Glutamatergic neuron (in vitro differentiated cells): ENCODE results near the gene CDC42BPB. TPM values are rescaled to one million over a fixed set of nuclear protein-coding genes. Genes with fewer than 3 reads are reported as not detected.

Experiments
- DNase-seq: peaks from one replicate; pipeline ENCODE4 v3.0.0; 2022
- H3K27ac Mint-ChIP-seq: one replicate; pipeline ENCODE4 v1.8.0; 2020; ENCODE audit warnings: mild to moderate bottlenecking, mixed read lengths, inconsistent platforms; ENCODE audit not compliant: unreplicated experiment
- H3K27me3 Mint-ChIP-seq: one replicate; pipeline ENCODE4 v1.8.0; 2020; ENCODE audit warnings: mild to moderate bottlenecking, moderate library complexity, mixed read lengths, inconsistent platforms; ENCODE audit not compliant: unreplicated experiment
- H3K36me3 Mint-ChIP-seq: one replicate; pipeline ENCODE4 v1.8.0; 2020; ENCODE audit warnings: mild to moderate bottlenecking, mixed read lengths, inconsistent platforms; ENCODE audit not compliant: unreplicated experiment
- H3K4me1 Mint-ChIP-seq: one replicate; pipeline ENCODE4 v1.8.0; 2020; ENCODE audit warnings: mild to moderate bottlenecking, low read depth, mixed read lengths, inconsistent platforms; ENCODE audit not compliant: unreplicated experiment
- H3K4me3 Mint-ChIP-seq: one replicate; pipeline ENCODE4 v1.8.0; 2020; ENCODE audit warnings: mild to moderate bottlenecking, mixed read lengths, inconsistent platforms; ENCODE audit not compliant: unreplicated experiment
- H3K9me3 Mint-ChIP-seq: one replicate; pipeline ENCODE4 v1.8.0; 2020; ENCODE audit warnings: mild to moderate bottlenecking, moderate library complexity, mixed read lengths, inconsistent platforms; ENCODE audit not compliant: unreplicated experiment
- total RNA-seq: library from RNA; stranded (reverse); fragmentation: NEBNext Ultra II Directional; extraction: Animal tissue kit (Norgen Biotek cat#: 25700); gene quantifications from one replicate; pipeline ENCODE4 v1.2.1, GENCODE V29; 2021; ENCODE audit not compliant: unreplicated experiment
- TF ChIP-seq, protein P1 (sequence below): fragments of 200-600 bp; sonication (generic); IDR thresholded peaks from one replicate; pipeline ENCODE4 v1.5.0; 2021; ENCODE audit not compliant: partially characterized antibody, unreplicated experiment

The CDC42BPB gene
- total RNA-seq, 1 donor from 2014 or later = 125 TPM

DNA sequence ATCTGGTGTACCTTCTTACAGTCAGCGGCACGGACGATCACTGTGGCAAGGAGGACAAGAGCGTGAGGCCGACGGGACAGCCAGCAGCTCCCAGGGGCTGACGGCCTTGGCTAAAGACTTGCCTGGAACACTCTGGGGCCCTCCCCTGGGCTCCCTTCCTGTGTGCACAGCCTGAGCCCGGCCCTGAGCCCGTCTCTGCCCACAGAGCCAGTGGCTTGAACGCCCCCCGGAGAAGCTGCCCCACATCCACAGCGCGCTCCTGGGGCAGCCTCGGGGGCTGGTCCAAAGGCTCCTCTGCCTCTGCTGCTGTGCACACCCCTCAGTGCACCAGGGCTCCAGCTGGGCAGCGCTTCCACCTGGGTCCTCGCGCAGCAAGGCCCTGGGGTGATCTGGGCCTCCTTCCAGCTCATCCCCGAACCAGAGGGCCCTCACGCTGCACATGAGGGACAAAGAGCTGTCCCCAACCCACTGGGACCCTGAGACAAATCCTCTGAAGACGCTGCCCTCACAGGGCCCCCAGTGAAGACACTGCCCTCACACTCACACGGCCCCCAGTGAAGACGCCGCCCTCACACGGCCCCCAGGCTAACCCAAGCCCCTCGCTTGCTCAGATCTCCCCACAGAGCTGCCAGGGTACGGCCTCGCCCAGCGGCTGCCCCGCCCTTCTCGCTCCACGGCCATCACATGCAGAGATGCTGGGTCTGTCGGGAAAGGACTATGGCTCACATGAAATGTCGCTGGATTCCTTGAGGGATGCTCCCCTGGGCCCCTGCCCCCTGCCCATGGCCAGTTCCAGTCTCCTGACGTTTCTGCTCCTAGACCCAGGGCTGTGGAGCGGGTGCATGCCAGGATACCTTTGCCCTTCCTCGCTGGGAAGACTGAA, 112.7 kb downstream of the CDC42BPB start:
- peaks cover 11% of the 10 kb centered on the region for H3K9me3 Mint-ChIP-seq
- peaks cover 10% of the 10 kb centered on the region for H3K36me3 Mint-ChIP-seq
- peaks cover 4% of the 10 kb centered on the region for H3K27me3 Mint-ChIP-seq
- peaks cover 12% of the 10 kb centered on the region for H3K4me1 Mint-ChIP-seq
- DNase-seq = no peak
- H3K4me3 Mint-ChIP-seq = no peak overlapping the region
- no peak overlapping the region for H3K27ac Mint-ChIP-seq
- TF ChIP-seq, protein P1, sequence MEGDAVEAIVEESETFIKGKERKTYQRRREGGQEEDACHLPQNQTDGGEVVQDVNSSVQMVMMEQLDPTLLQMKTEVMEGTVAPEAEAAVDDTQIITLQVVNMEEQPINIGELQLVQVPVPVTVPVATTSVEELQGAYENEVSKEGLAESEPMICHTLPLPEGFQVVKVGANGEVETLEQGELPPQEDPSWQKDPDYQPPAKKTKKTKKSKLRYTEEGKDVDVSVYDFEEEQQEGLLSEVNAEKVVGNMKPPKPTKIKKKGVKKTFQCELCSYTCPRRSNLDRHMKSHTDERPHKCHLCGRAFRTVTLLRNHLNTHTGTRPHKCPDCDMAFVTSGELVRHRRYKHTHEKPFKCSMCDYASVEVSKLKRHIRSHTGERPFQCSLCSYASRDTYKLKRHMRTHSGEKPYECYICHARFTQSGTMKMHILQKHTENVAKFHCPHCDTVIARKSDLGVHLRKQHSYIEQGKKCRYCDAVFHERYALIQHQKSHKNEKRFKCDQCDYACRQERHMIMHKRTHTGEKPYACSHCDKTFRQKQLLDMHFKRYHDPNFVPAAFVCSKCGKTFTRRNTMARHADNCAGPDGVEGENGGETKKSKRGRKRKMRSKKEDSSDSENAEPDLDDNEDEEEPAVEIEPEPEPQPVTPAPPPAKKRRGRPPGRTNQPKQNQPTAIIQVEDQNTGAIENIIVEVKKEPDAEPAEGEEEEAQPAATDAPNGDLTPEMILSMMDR = no peak

DNA sequence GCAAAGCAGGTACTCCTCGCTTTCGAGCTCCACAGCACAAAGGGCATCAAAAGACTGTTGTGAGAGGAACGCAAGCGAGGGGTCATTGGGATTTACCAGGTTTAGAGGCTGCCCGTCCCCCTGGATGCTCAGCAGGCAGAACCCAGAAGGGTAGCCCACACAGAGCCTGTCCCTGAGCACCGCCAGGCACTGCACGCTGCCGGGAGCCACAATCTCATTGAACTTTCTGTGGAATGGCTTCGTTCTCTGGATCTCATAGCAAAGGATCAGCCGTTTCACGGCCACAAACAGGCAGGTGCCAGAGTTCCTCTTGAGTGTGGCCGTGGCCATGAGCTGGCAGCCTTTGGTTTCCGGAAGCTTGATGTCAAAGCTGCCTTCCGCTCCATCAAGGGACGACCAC, 113.4 kb downstream of the CDC42BPB start:
- Mint-ChIP-seq H3K27me3 (peaks cover 4% of the 10 kb centered on the region), H3K4me1 (peaks cover 8% of the 10 kb centered on the region), H3K27ac (no peak overlapping the region), H3K9me3 (peaks cover 12% of the 10 kb centered on the region), H3K36me3 (peaks cover 10% of the 10 kb centered on the region), H3K4me3 (no peak overlapping the region)
- TF ChIP-seq, protein P1 = no peak
- no peak for DNase-seq

DNA sequence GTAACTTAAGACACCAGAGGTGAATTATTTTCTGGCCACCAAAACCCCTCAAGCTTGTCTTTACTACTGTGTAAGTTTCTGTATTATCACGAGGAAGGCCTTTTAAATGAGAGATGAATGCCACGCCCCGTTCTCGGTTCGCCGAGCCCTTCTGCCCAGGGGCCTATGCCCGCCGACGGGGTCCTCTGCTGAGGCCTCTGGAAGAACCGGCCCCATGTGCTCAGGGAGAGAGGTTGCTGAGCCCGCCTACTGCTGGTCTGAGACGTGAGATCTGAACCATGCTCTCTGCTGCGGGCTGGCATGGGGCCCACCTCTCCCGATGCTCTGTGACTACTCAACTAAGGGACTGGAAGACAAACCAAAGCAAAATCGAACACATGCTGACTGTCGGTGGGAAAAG, 113.9 kb downstream of the CDC42BPB start:
- Mint-ChIP-seq H3K4me3 (no peak overlapping the region), H3K4me1 (peaks cover 7% of the 10 kb centered on the region), H3K36me3 (peaks cover 10% of the 10 kb centered on the region), H3K9me3 (peaks cover 12% of the 10 kb centered on the region), H3K27me3 (peaks cover 4% of the 10 kb centered on the region), H3K27ac (no peak overlapping the region)
- TF ChIP-seq, protein P1 = no peak
- DNase-seq = no peak

DNA sequence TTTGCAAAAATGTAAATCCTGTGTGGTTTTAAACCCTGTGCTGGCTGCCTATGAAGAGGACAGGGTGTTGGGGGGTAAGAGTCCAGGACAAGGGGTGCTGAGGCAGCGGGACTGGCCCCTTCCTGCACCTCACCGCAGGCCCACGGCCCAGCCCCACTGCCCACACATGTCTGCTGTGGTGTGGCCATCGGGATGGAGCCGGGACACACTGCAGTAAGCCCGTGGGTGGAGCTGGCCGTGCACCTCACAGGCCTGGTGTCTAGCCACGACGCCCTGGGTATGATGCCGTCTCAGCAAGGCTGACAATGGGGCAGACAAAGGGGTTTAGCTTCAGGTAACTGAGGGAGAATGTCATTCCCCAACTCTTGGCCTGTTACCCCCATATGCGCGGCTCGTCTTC, 115.3 kb downstream of the CDC42BPB start:
- Mint-ChIP-seq H3K27ac (no peak overlapping the region), H3K4me1 (peaks cover 7% of the 10 kb centered on the region), H3K4me3 (no peak overlapping the region), H3K9me3 (peaks cover 11% of the 10 kb centered on the region), H3K36me3 (peaks cover 7% of the 10 kb centered on the region), H3K27me3 (peaks cover 4% of the 10 kb centered on the region)
- no peak for DNase-seq
- TF ChIP-seq, protein P1 = no peak

DNA sequence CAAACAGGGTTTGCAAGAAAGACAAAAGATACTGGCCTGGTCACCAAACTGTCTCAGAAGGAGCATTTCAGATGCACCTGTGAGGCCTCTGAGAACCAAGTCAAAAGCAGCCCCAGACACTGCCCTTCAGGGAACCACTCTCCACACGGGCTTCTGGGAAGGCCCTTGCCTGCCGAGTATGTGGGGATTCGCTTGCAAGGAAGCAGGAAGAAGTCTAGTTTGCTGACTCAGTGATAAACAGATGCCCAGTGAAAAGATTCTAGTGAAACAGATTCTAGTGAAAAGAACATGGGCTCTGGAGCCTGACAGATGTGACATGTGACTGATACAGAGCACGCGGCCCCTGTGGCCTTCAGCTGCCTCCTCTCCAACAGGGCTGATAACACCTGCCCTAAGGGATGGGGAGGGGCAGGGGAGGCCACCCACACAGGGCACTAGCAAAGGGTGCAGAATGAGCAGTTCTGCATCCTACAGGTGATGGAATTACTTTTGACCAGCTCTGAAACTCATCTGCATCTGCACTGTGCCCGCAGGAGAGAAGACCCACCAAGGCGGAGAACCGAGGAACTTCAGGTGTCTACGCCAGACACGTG, 115.8 kb downstream of the CDC42BPB start:
- peaks cover 9% of the 10 kb centered on the region for H3K4me1 Mint-ChIP-seq
- H3K9me3 Mint-ChIP-seq = peaks cover 13% of the 10 kb centered on the region
- DNase-seq = no peak
- H3K4me3 Mint-ChIP-seq = no peak overlapping the region
- peaks cover 6% of the 10 kb centered on the region for H3K27me3 Mint-ChIP-seq
- TF ChIP-seq, protein P1 = no peak
- H3K27ac Mint-ChIP-seq = peak overlapping the region; percentile 8
- H3K36me3 Mint-ChIP-seq = peaks cover 9% of the 10 kb centered on the region
